Measurements from ENCODE around the gene RTN3. TPM values are rescaled to one million over a fixed set of nuclear protein-coding genes. Genes with fewer than 3 reads are reported as not detected.

RTN3 gene
- total RNA-seq, 1 donor from 2014 or later, result 88.5 TPM

GRCh38 chr11:63643205-63643604 is 38.1 kb upstream of the RTN3 start:
- H3K36me3 Mint-ChIP-seq (ENCODE audit: low read depth), result peaks cover 36% of the 10 kb centered on the region

GRCh38 chr11:63652671-63653070 is 28.6 kb upstream of the RTN3 start:
- TF ChIP-seq CTCF (IDR thresholded peaks at IDR 0.05), result no peak
- Mint-ChIP-seq H3K27ac (ENCODE audit: unreplicated experiment) (no peak overlapping the region), H3K36me3 (ENCODE audit: low read depth) (peaks cover 28% of the 10 kb centered on the region), H3K9me3 (ENCODE audit: low read depth) (no peaks in the 10 kb centered on the region), H3K27me3 (ENCODE audit: low read depth) (no peaks in the 10 kb centered on the region), H3K4me3 (ENCODE audit: unreplicated experiment) (no peak overlapping the region), H3K4me1 (ENCODE audit: low read depth) (no peaks in the 10 kb centered on the region)
- no peak for DNase-seq (ENCODE audit: low spot score)

More at GRCh38 chr11:63643205-63643604, 38.1 kb upstream of the RTN3 start:
- Mint-ChIP-seq H3K9me3 (ENCODE audit: low read depth) (no peaks in the 10 kb centered on the region), H3K4me1 (ENCODE audit: low read depth) (peaks cover 5% of the 10 kb centered on the region), H3K27me3 (ENCODE audit: low read depth) (no peaks in the 10 kb centered on the region), H3K4me3 (ENCODE audit: unreplicated experiment) (no peak overlapping the region), H3K27ac (ENCODE audit: unreplicated experiment) (no peak overlapping the region)
- no peak for TF ChIP-seq CTCF (IDR thresholded peaks at IDR 0.05)
- no peak for DNase-seq (ENCODE audit: low spot score)

GRCh38 chr11:63660972-63661371 is 20.3 kb upstream of the RTN3 start:
- peaks cover 3% of the 10 kb centered on the region for H3K36me3 Mint-ChIP-seq (ENCODE audit: low read depth)
- H3K27me3 Mint-ChIP-seq (ENCODE audit: low read depth), result no peaks in the 10 kb centered on the region
- TF ChIP-seq CTCF (IDR thresholded peaks at IDR 0.05), result no peak
- H3K4me1 Mint-ChIP-seq (ENCODE audit: low read depth), result peaks cover 35% of the 10 kb centered on the region
- no peak for DNase-seq (ENCODE audit: low spot score)
- no peak overlapping the region for H3K27ac Mint-ChIP-seq (ENCODE audit: unreplicated experiment)
- H3K9me3 Mint-ChIP-seq (ENCODE audit: low read depth), result peaks cover 2% of the 10 kb centered on the region
- no peak overlapping the region for H3K4me3 Mint-ChIP-seq (ENCODE audit: unreplicated experiment)

GRCh38 chr11:63663809-63664208 is 17.5 kb upstream of the RTN3 start:
- no peak for TF ChIP-seq CTCF (IDR thresholded peaks at IDR 0.05)
- Mint-ChIP-seq H3K4me3 (ENCODE audit: unreplicated experiment) (no peak overlapping the region), H3K9me3 (ENCODE audit: low read depth) (peaks cover 2% of the 10 kb centered on the region), H3K27me3 (ENCODE audit: low read depth) (no peaks in the 10 kb centered on the region), H3K27ac (ENCODE audit: unreplicated experiment) (peak overlapping the region; percentile 91), H3K36me3 (ENCODE audit: low read depth) (no peaks in the 10 kb centered on the region), H3K4me1 (ENCODE audit: low read depth) (peaks cover 63% of the 10 kb centered on the region)
- DNase-seq (ENCODE audit: low spot score), result no peak

GRCh38 chr11:63666874-63667273 is 14.4 kb upstream of the RTN3 start:
- Mint-ChIP-seq H3K9me3 (ENCODE audit: low read depth) (peaks cover 2% of the 10 kb centered on the region), H3K4me3 (ENCODE audit: unreplicated experiment) (no peak overlapping the region), H3K36me3 (ENCODE audit: low read depth) (no peaks in the 10 kb centered on the region), H3K27ac (ENCODE audit: unreplicated experiment) (peak overlapping the region; percentile 90), H3K27me3 (ENCODE audit: low read depth) (no peaks in the 10 kb centered on the region), H3K4me1 (ENCODE audit: low read depth) (peaks cover 71% of the 10 kb centered on the region)
- TF ChIP-seq CTCF (IDR thresholded peaks at IDR 0.05), result no peak
- DNase-seq (ENCODE audit: low spot score), result no peak
